Stimulated activated CD4-positive, alpha-beta T cell treated with anti-CD3 and anti-CD28 coated beads, Interleukin-12 subunit alpha, Interleukin-12 subunit beta, amount 100 ng/mL, for 24 hours (primary cell): ENCODE measurements around the gene SELENOV.

ENCODE experiments used
- DNase-seq, 2 experiments: peaks; one replicate each; pipeline ENCODE4 v3.0.0-alpha.2; 2020; ENCODE audit warnings: low read depth in 2 of 2

The SELENOV gene

GRCh38 chr19:39492788-39493187 lies 22.2 kb upstream of the SELENOV start:
- DNase-seq = no peak

GRCh38 chr19:39494661-39495060 lies 20.3 kb upstream of the SELENOV start:
- DNase-seq = no peak

GRCh38 chr19:39496063-39496462 lies 18.9 kb upstream of the SELENOV start:
- DNase-seq = no peak

GRCh38 chr19:39497701-39497995 lies 17.3 kb upstream of the SELENOV start:
- DNase-seq = no peak

- no peak for DNase-seq
Observed at GRCh38 chr19:39497996-39498797, 16.7 kb upstream of the SELENOV start.

GRCh38 chr19:39498798-39499642 lies 15.9 kb upstream of the SELENOV start, which contains the start of gene DLL3:
TSS of gene DLL3 (plus strand) at chr19:39498947. CDS start at chr19:39498975, 28 bp downstream.
- DNase-seq = no peak

GRCh38 chr19:39499932-39500331 lies 15.0 kb upstream of the SELENOV start:
- DNase-seq = no peak

GRCh38 chr19:39500543-39500942 lies 14.4 kb upstream of the SELENOV start:
- no peak for DNase-seq

GRCh38 chr19:39501340-39501739 lies 13.6 kb upstream of the SELENOV start:
- no peak for DNase-seq

- peak; percentile 55 to 65 for DNase-seq
Observed at GRCh38 chr19:39502640-39503417, 12.1 kb upstream of the SELENOV start.

- DNase-seq = no peak
Observed at GRCh38 chr19:39506598-39506943, 8.4 kb upstream of the SELENOV start.

- peak; percentile 30 to 53 for DNase-seq
Observed at GRCh38 chr19:39506944-39507714, 7.8 kb upstream of the SELENOV start.

- DNase-seq = no peak
Observed at GRCh38 chr19:39507715-39508364, 7.1 kb upstream of the SELENOV start.

GRCh38 chr19:39508629-39509028 lies 6.3 kb upstream of the SELENOV start:
- no peak for DNase-seq

- no peak for DNase-seq
Observed at GRCh38 chr19:39509233-39509632, 5.7 kb upstream of the SELENOV start.

GRCh38 chr19:39512988-39513387 lies 2.0 kb upstream of the SELENOV start:
- DNase-seq = no peak

- no peak for DNase-seq
Observed at GRCh38 chr19:39515551-39516191, 732 bp downstream of the SELENOV start.

- DNase-seq = no peak
Observed at GRCh38 chr19:39516270-39516669, 1.3 kb downstream of the SELENOV start.

GRCh38 chr19:39517432-39517831 lies 2.5 kb downstream of the SELENOV start:
- no peak for DNase-seq

GRCh38 chr19:39518458-39518857 lies 3.5 kb downstream of the SELENOV start:
- no peak for DNase-seq

GRCh38 chr19:39518975-39519374 lies 4.0 kb downstream of the SELENOV start:
- DNase-seq = no peak
